ENCODE results near the gene MRM2. TPM values are rescaled to one million over a fixed set of nuclear protein-coding genes. Genes with fewer than 3 reads are reported as not detected.

MRM2 gene
- total RNA-seq, 1 donor from 2014 or later, result 22.6 TPM

DNA sequence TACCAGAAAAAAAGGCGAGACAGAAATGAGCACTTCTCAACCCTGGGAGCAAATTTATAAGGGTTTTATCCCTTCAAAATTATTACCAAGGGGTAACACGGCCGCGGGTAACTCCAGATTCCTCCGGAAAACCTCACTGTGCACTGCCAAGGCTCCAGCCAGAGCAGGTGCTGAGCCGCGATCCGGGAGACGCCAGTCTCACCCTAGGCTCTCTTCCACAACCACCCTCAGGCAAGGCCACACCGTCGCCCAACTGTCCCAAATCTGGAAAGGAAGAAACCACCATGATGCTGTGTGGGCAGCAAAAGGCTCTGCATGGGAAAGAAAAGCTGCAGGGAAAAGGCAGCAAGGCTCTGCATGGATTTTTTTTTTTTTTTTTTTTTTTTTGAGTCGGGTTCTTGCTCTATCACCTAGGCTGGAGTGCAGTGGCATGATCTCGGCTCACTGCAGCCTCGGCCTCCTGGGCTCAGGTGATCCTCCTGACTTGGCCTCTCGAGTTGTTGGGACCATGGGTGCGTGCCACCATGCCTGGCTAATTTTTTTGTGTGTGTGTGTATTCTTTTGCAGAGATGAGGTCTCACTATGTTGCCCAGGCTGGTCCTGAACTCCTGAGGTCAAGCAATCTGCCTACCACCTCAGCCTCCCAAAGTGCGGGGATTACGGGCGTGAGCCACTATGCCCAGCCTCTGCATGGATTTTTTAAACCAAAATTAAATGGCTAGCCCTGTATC lies 48.3 kb downstream of the MRM2 start:
- Mint-ChIP-seq H3K27ac (ENCODE audit: unreplicated experiment) (no peak overlapping the region), H3K9me3 (ENCODE audit: unreplicated experiment) (no peaks in the 10 kb centered on the region), H3K4me1 (ENCODE audit: low read depth, unreplicated experiment) (peaks cover 9% of the 10 kb centered on the region), H3K27me3 (ENCODE audit: low read depth, unreplicated experiment) (no peaks in the 10 kb centered on the region), H3K4me3 (ENCODE audit: unreplicated experiment) (no peak overlapping the region), H3K36me3 (ENCODE audit: low read depth, unreplicated experiment) (peaks cover 28% of the 10 kb centered on the region)
- H2AFZ ChIP-seq (ENCODE audit: low read depth, low read length), result no peak overlapping the region
- no peak overlapping the region for H3K9ac ChIP-seq (ENCODE audit: low read length)
- H3K27ac ChIP-seq (ENCODE audit: low read depth, low read length), result no peak overlapping the region
- peaks cover 4% of the 10 kb centered on the region for H4K20me1 ChIP-seq (ENCODE audit: insufficient read depth, low read length)
- no peak overlapping the region for H3K4me3 ChIP-seq (ENCODE audit: insufficient read depth, low read depth, low read length)
- TF ChIP-seq, protein P1, sequence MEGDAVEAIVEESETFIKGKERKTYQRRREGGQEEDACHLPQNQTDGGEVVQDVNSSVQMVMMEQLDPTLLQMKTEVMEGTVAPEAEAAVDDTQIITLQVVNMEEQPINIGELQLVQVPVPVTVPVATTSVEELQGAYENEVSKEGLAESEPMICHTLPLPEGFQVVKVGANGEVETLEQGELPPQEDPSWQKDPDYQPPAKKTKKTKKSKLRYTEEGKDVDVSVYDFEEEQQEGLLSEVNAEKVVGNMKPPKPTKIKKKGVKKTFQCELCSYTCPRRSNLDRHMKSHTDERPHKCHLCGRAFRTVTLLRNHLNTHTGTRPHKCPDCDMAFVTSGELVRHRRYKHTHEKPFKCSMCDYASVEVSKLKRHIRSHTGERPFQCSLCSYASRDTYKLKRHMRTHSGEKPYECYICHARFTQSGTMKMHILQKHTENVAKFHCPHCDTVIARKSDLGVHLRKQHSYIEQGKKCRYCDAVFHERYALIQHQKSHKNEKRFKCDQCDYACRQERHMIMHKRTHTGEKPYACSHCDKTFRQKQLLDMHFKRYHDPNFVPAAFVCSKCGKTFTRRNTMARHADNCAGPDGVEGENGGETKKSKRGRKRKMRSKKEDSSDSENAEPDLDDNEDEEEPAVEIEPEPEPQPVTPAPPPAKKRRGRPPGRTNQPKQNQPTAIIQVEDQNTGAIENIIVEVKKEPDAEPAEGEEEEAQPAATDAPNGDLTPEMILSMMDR (IDR thresholded peaks at IDR 0.05; ENCODE audit: insufficient read depth, low read depth, low read length), result no peak
- no peak for TF ChIP-seq EZH2 (IDR thresholded peaks at IDR 0.05; ENCODE audit: insufficient read depth, low read length)
- no peaks in the 10 kb centered on the region for H3K9me3 ChIP-seq (ENCODE audit: insufficient read depth, low read depth, low read length)
- H3K36me3 ChIP-seq (ENCODE audit: insufficient read depth, low read length), result peaks cover 3% of the 10 kb centered on the region
- no peak overlapping the region for H3K4me2 ChIP-seq (ENCODE audit: low read length)
- H3K27me3 ChIP-seq (ENCODE audit: insufficient read depth, low read length), result no peaks in the 10 kb centered on the region
- H3K79me2 ChIP-seq (ENCODE audit: insufficient read depth, low read length), result peaks cover 10% of the 10 kb centered on the region
- peaks cover 4% of the 10 kb centered on the region for H3K4me1 ChIP-seq (ENCODE audit: insufficient read depth, low read length)
- DNase-seq (ENCODE audit: low read depth), result no peak
- no peak for FAIRE-seq

DNA sequence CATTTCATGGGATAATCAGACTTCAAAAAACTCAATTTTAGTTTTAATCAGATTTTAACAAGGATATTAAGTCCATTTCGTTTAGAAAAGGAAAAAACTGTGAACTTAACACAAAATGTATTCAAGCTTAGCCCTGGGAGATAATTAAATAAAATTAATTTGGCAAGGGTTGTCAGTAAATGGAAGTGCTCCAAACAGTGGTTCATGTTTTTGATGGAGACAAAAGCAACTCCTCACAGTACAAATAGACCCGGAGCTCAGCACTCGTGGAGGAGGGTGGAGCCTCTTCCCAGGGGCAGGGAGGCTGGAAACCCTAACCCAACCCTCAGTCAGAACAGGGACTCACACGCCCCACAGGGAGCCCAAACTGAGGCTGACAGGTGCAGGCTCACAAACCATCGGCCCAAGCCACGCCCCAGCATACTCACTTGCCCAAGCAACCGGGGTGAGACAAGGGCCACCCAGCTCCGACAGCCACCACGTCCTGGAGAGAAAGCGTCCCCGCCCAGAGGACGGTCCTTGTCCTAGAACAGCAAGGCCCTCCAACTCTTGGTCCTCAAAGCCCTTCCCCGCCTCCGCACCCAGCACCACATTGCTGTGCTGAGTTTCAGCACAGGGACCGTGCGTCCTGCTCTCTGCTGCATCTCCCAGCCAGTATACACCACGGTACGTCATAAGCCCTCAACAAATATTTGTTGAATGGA lies 49.0 kb downstream of the MRM2 start:
- H3K4me3 ChIP-seq (ENCODE audit: insufficient read depth, low read depth, low read length), result no peak overlapping the region
- H4K20me1 ChIP-seq (ENCODE audit: insufficient read depth, low read length), result peaks cover 4% of the 10 kb centered on the region
- DNase-seq (ENCODE audit: low read depth), result no peak
- H3K4me3 Mint-ChIP-seq (ENCODE audit: unreplicated experiment), result no peak overlapping the region
- no peak overlapping the region for H3K4me2 ChIP-seq (ENCODE audit: low read length)
- no peak for FAIRE-seq
- H3K4me1 Mint-ChIP-seq (ENCODE audit: low read depth, unreplicated experiment), result peaks cover 9% of the 10 kb centered on the region
- peaks cover 11% of the 10 kb centered on the region for H3K79me2 ChIP-seq (ENCODE audit: insufficient read depth, low read length)
- peaks cover 30% of the 10 kb centered on the region for H3K36me3 Mint-ChIP-seq (ENCODE audit: low read depth, unreplicated experiment)
- H3K36me3 ChIP-seq (ENCODE audit: insufficient read depth, low read length), result peaks cover 3% of the 10 kb centered on the region
- H3K27ac Mint-ChIP-seq (ENCODE audit: unreplicated experiment), result no peak overlapping the region
- peaks cover 4% of the 10 kb centered on the region for H3K4me1 ChIP-seq (ENCODE audit: insufficient read depth, low read length)
- H3K27ac ChIP-seq (ENCODE audit: low read depth, low read length), result no peak overlapping the region
- H3K9ac ChIP-seq (ENCODE audit: low read length), result no peak overlapping the region
- H3K9me3 ChIP-seq (ENCODE audit: insufficient read depth, low read depth, low read length), result no peaks in the 10 kb centered on the region
- H2AFZ ChIP-seq (ENCODE audit: low read depth, low read length), result no peak overlapping the region
- TF ChIP-seq, protein P1 (IDR thresholded peaks at IDR 0.05; ENCODE audit: insufficient read depth, low read depth, low read length), result no peak
- TF ChIP-seq EZH2 (IDR thresholded peaks at IDR 0.05; ENCODE audit: insufficient read depth, low read length), result no peak
- no peaks in the 10 kb centered on the region for H3K27me3 ChIP-seq (ENCODE audit: insufficient read depth, low read length)
- no peaks in the 10 kb centered on the region for H3K9me3 Mint-ChIP-seq (ENCODE audit: unreplicated experiment)
- H3K27me3 Mint-ChIP-seq (ENCODE audit: low read depth, unreplicated experiment), result no peaks in the 10 kb centered on the region
